H9 (cell line): ENCODE measurements around the gene HTATIP2. TPM values are rescaled to one million over a fixed set of nuclear protein-coding genes. Genes with fewer than 3 reads are reported as not detected.

Source experiments
- DNase-seq: peaks from one replicate; pipeline ENCODE4 v3.0.0-alpha.2; 2017
- H2AFZ ChIP-seq: one replicate; pipeline ENCODE4 v1.6.1; 2013; ENCODE audit warnings: mild to moderate bottlenecking, low read length, control low read depth, moderate library complexity
- H2AK5ac ChIP-seq: 2 replicates; pipeline ENCODE4 v1.6.1; 2013; ENCODE audit warnings: low read length, control low read depth, mixed read lengths; ENCODE audit not compliant: insufficient read length
- H2BK120ac ChIP-seq: one replicate; pipeline ENCODE4 v1.6.1; 2013; ENCODE audit warnings: low read depth, mild to moderate bottlenecking, low read length, control low read depth, inconsistent platforms; ENCODE audit not compliant: poor library complexity, severe bottlenecking
- H2BK12ac ChIP-seq: 2 replicates; pipeline ENCODE4 v1.6.1; 2013; ENCODE audit warnings: low read length, control low read depth, mixed read lengths, low read depth; ENCODE audit not compliant: insufficient read length
- H2BK15ac ChIP-seq: 2 replicates; pipeline ENCODE4 v1.6.1; 2013; ENCODE audit warnings: low read depth, low read length, control low read depth
- H2BK20ac ChIP-seq: one replicate; pipeline ENCODE4 v1.6.1; 2013; ENCODE audit warnings: low read depth, mild to moderate bottlenecking, low read length, control low read depth, inconsistent platforms; ENCODE audit not compliant: poor library complexity, severe bottlenecking
- H2BK5ac ChIP-seq: 2 replicates; pipeline ENCODE4 v1.6.1; 2013; ENCODE audit warnings: low read length, control low read depth, mixed read lengths; ENCODE audit not compliant: insufficient read length
- H3K14ac ChIP-seq: 2 replicates; pipeline ENCODE4 v1.6.1; 2013; ENCODE audit warnings: low read length, control low read depth; ENCODE audit not compliant: insufficient read depth
- H3K18ac ChIP-seq: 2 replicates; pipeline ENCODE4 v1.6.1; 2013; ENCODE audit warnings: low read depth, mild to moderate bottlenecking, mixed read lengths, low read length, control low read depth; ENCODE audit not compliant: insufficient read length
- H3K23ac ChIP-seq: 2 replicates; pipeline ENCODE4 v1.6.1; 2013; ENCODE audit warnings: low read length, control low read depth, mixed read lengths, low read depth; ENCODE audit not compliant: insufficient read length
- H3K23me2 ChIP-seq: 2 replicates; pipeline ENCODE4 v1.6.1; 2013; ENCODE audit warnings: low read depth, mild to moderate bottlenecking, mixed read lengths, low read length, control low read depth; ENCODE audit not compliant: insufficient read length, poor library complexity, severe bottlenecking
- H3K27ac ChIP-seq: 2 replicates; pipeline ENCODE4 v1.5.1; 2013; ENCODE audit warnings: low read length, control low read depth, mixed read lengths, low read depth; ENCODE audit not compliant: insufficient read length
- H3K27me3 ChIP-seq: 2 replicates; pipeline ENCODE4 v1.6.1; 2013; ENCODE audit warnings: low read length, control low read depth, inconsistent platforms; ENCODE audit not compliant: insufficient read depth
- H3K4ac ChIP-seq: 2 replicates; pipeline ENCODE4 v1.6.1; 2013; ENCODE audit warnings: low read depth, mild to moderate bottlenecking, control low read depth, inconsistent platforms, low read length, moderate library complexity
- H3K4me1 ChIP-seq: 2 replicates; pipeline ENCODE4 v1.6.1; 2013; ENCODE audit warnings: low read length, control low read depth, inconsistent platforms; ENCODE audit not compliant: insufficient read depth
- H3K4me2 ChIP-seq: 2 replicates; pipeline ENCODE4 v1.6.1; 2013; ENCODE audit warnings: low read length, control low read depth, mixed read lengths; ENCODE audit not compliant: insufficient read length, insufficient read depth
- H3K56ac ChIP-seq: 2 replicates; pipeline ENCODE4 v1.6.1; 2013; ENCODE audit warnings: low read depth, mild to moderate bottlenecking, mixed read lengths, low read length, control low read depth; ENCODE audit not compliant: insufficient read length
- H3K79me1 ChIP-seq: 2 replicates; pipeline ENCODE4 v1.6.1; 2013; ENCODE audit warnings: low read depth, mild to moderate bottlenecking, moderate library complexity, low read length, control low read depth, inconsistent platforms; ENCODE audit not compliant: insufficient read depth, poor library complexity, severe bottlenecking
- H3K79me2 ChIP-seq: 2 replicates; pipeline ENCODE4 v1.6.1; 2013; ENCODE audit warnings: low read length, control low read depth, inconsistent platforms; ENCODE audit not compliant: insufficient read depth
- H3K9ac ChIP-seq: 2 replicates; pipeline ENCODE4 v1.6.1; 2013; ENCODE audit warnings: low read length, control low read depth, mixed read lengths; ENCODE audit not compliant: insufficient read length; ENCODE audit errors: extremely low read depth
- H3K9me3 ChIP-seq: one replicate; pipeline ENCODE4 v1.6.1; 2013; ENCODE audit warnings: low read depth, low read length, inconsistent platforms; ENCODE audit not compliant: control insufficient read depth
- H3T11ph ChIP-seq: one replicate; pipeline ENCODE4 v1.6.1; 2013; ENCODE audit warnings: mild to moderate bottlenecking, low read length, control low read depth, inconsistent platforms
- H4K20me1 ChIP-seq: one replicate; pipeline ENCODE4 v1.6.1; 2013; ENCODE audit not compliant: control insufficient read depth, insufficient read length, insufficient read depth
- H4K5ac ChIP-seq: 2 replicates; pipeline ENCODE4 v1.6.1; 2013; ENCODE audit warnings: low read depth, mild to moderate bottlenecking, mixed read lengths, low read length, control low read depth; ENCODE audit not compliant: insufficient read length
- H4K8ac ChIP-seq: replicated peaks from 2 replicates; pipeline ENCODE4 v1.6.1; 2013; ENCODE audit warnings: low read length, control low read depth, mixed read lengths, low read depth; ENCODE audit not compliant: insufficient read length
- H4K91ac ChIP-seq: 2 replicates; pipeline ENCODE4 v1.6.1; 2013; ENCODE audit warnings: low read depth, mild to moderate bottlenecking, moderate library complexity, mixed read lengths, low read length, control low read depth; ENCODE audit not compliant: insufficient read length
- H3K27ac Mint-ChIP-seq, 3 experiments: 2 replicates in 2 of 3; 3 replicates in 1 of 3; pipeline ENCODE4 v1.8.0; 2020 to 2021; ENCODE audit warnings: mixed read lengths in 3 of 3, mild to moderate bottlenecking in 1 of 3, moderate library complexity in 1 of 3
- H3K27me3 Mint-ChIP-seq: 2 replicates; pipeline ENCODE4 v1.8.0; 2021; ENCODE audit warnings: low read depth, mild to moderate bottlenecking, moderate library complexity, mixed read lengths
- H3K36me3 Mint-ChIP-seq, 3 experiments: 2 replicates in 2 of 3; 3 replicates in 1 of 3; pipeline ENCODE4 v1.8.0; 2020 to 2021; ENCODE audit warnings: low read depth in 3 of 3, mixed read lengths in 3 of 3; ENCODE audit not compliant: insufficient read depth in 1 of 3
- H3K4me1 Mint-ChIP-seq, 2 experiments: 2 replicates each; pipeline ENCODE4 v1.8.0; 2020; ENCODE audit warnings: mixed read lengths in 2 of 2
- H3K4me3 Mint-ChIP-seq, 2 experiments: 2 replicates in 1 of 2; 3 replicates in 1 of 2; pipeline ENCODE4 v1.8.0; 2020 to 2021; ENCODE audit warnings: mild to moderate bottlenecking in 2 of 2, mixed read lengths in 2 of 2, moderate library complexity in 1 of 2
- H3K9me3 Mint-ChIP-seq, 2 experiments: 2 replicates in 1 of 2; 3 replicates in 1 of 2; pipeline ENCODE4 v1.8.0; 2020; ENCODE audit warnings: mild to moderate bottlenecking in 2 of 2, mixed read lengths in 2 of 2, moderate library complexity in 1 of 2
- WGBS: extraction: QIAGEN DNeasy Blood & Tissue Kit; methylation state at CpG from one replicate; pipeline ENCODE4 v1.1.7; 2013; ENCODE audit warnings: missing lambda C conversion rate, low lambda C conversion rate, mixed read lengths; ENCODE audit not compliant: insufficient read length; ENCODE audit errors: extremely low coverage; 5-methylcytosine and 5-hydroxymethylcytosine counted together
- total RNA-seq: library from RNA; stranded (reverse); gene quantifications from 2 replicates; pipeline ENCODE4 v1.2.1, GENCODE V29; 2021
- TF ChIP-seq, protein P1 (sequence below): fragments of 200-600 bp; sonication (generic); conservative IDR thresholded peaks from 3 replicates; pipeline ENCODE4 v1.8.0; 2021; ENCODE audit warnings: antibody characterized with exemption, mild to moderate bottlenecking

Gene HTATIP2
- total RNA-seq, 1 experiment from 2014 or later, result 32.8 TPM

GRCh38 chr11:20342347-20343141 lies 21.0 kb upstream of the HTATIP2 start:
- Histone ChIP-seq H3K18ac (no peak overlapping the region), H3K4ac (no peak overlapping the region), H2BK5ac (no peak overlapping the region), H4K5ac (no peak overlapping the region), H2BK120ac (no peak overlapping the region), H3K9me3 (no peaks in the 10 kb centered on the region), H3K27me3 (no peaks in the 10 kb centered on the region; the same call in 1 of the 2 replicates), H3K23me2 (no peaks in the 10 kb centered on the region), H3K4me1 (no peaks in the 10 kb centered on the region; the same call in 1 of the 2 replicates), H3T11ph (no peak overlapping the region), H3K9ac (no peak overlapping the region), H3K79me1 (no peaks in the 10 kb centered on the region), H3K23ac (no peak overlapping the region), H3K14ac (no peak overlapping the region), H2AK5ac (no peak overlapping the region), H3K4me2 (peak overlapping the region; percentile 13), H3K27ac (no peak overlapping the region), H4K20me1 (no peaks in the 10 kb centered on the region), H4K8ac (no peak overlapping the region), H2BK15ac (no peak overlapping the region), H2AFZ (no peak overlapping the region), H2BK12ac (no peak overlapping the region), H3K56ac (no peak overlapping the region), H3K79me2 (no peaks in the 10 kb centered on the region), H2BK20ac (no peak overlapping the region), H4K91ac (no peak overlapping the region)
- Mint-ChIP-seq H3K4me1 (peaks cover 16 to 30% of the 10 kb centered on the region in 2 experiments), H3K9me3 (no peaks in the 10 kb centered on the region; a peak in 1 of 5 replicates), H3K27ac (peak overlapping the region in 1 of 3 experiments; percentile 31; a peak in 1 of 7 replicates), H3K4me3 (peak overlapping the region; percentile 35 to 43; a peak in 4 of 5 replicates), H3K27me3 (peaks cover 51% of the 10 kb centered on the region), H3K36me3 (no peaks in the 10 kb centered on the region)
- TF ChIP-seq, protein P1, sequence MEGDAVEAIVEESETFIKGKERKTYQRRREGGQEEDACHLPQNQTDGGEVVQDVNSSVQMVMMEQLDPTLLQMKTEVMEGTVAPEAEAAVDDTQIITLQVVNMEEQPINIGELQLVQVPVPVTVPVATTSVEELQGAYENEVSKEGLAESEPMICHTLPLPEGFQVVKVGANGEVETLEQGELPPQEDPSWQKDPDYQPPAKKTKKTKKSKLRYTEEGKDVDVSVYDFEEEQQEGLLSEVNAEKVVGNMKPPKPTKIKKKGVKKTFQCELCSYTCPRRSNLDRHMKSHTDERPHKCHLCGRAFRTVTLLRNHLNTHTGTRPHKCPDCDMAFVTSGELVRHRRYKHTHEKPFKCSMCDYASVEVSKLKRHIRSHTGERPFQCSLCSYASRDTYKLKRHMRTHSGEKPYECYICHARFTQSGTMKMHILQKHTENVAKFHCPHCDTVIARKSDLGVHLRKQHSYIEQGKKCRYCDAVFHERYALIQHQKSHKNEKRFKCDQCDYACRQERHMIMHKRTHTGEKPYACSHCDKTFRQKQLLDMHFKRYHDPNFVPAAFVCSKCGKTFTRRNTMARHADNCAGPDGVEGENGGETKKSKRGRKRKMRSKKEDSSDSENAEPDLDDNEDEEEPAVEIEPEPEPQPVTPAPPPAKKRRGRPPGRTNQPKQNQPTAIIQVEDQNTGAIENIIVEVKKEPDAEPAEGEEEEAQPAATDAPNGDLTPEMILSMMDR, result no peak
- peak; percentile 87 for DNase-seq
- WGBS, result no CpG with 5 or more reads among the region's 26 CpGs
